Small intestine (tissue), 7 donors: ENCODE results near the gene RASA4B. TPM values are rescaled to one million over a fixed set of nuclear protein-coding genes. Genes with fewer than 3 reads are reported as not detected.
"Not testable (repeated sequence)": the region's sequence is repeated elsewhere in the genome, so short reads cannot be mapped to it uniquely, and the experiment has no call there.

ENCODE experiments used
- DNase-seq, 2 donors: peaks; one replicate each; pipeline versions ENCODE4 v3.0.0 to v3.0.0-alpha.2; 2013
- FAIRE-seq: peaks from 2 replicates; lab custom pipeline; 2012; peaks lifted over from hg19 to GRCh38; lab: Jason Lieb, UNC
- H3K27ac ChIP-seq, 3 donors: one replicate each; pipeline ENCODE4 v1.5.1; 2013; ENCODE audit warnings: low read length in 2 of 3, mild to moderate bottlenecking in 2 of 3, control low read depth in 1 of 3, inconsistent platforms in 1 of 3, low read depth in 1 of 3, moderate library complexity in 1 of 3
- H3K27me3 ChIP-seq, 3 donors: one replicate each; pipeline ENCODE4 v1.6.1; 2013; ENCODE audit warnings: low read length in 3 of 3, inconsistent platforms in 1 of 3; ENCODE audit not compliant: control insufficient read depth in 3 of 3, insufficient read depth in 3 of 3
- H3K36me3 ChIP-seq, 3 donors: one replicate each; pipeline ENCODE4 v1.6.1; 2013; ENCODE audit warnings: low read length in 3 of 3, inconsistent platforms in 1 of 3, low read depth in 1 of 3, mild to moderate bottlenecking in 1 of 3, moderate library complexity in 1 of 3; ENCODE audit not compliant: control insufficient read depth in 3 of 3, insufficient read depth in 2 of 3
- H3K4me1 ChIP-seq, 3 donors: one replicate each; pipeline ENCODE4 v1.6.1; 2013; ENCODE audit warnings: low read length in 2 of 3, inconsistent platforms in 1 of 3, low read depth in 1 of 3, mild to moderate bottlenecking in 1 of 3, moderate library complexity in 1 of 3; ENCODE audit not compliant: control insufficient read depth in 3 of 3, insufficient read depth in 2 of 3
- H3K4me3 ChIP-seq, 3 donors: one replicate each; pipeline ENCODE4 v1.5.1; 2013; ENCODE audit warnings: low read length in 3 of 3, control low read depth in 1 of 3, inconsistent platforms in 1 of 3, low read depth in 1 of 3, mild to moderate bottlenecking in 1 of 3, moderate library complexity in 1 of 3
- H3K9me3 ChIP-seq, 2 donors: one replicate each; pipeline ENCODE4 v1.6.1; 2013; ENCODE audit warnings: low read depth in 1 of 2, low read length in 1 of 2; ENCODE audit not compliant: control insufficient read depth in 2 of 2, insufficient read depth in 1 of 2
- WGBS, 3 donors: extraction: QIAGEN DNeasy Blood & Tissue Kit; methylation state at CpG; one replicate each; pipeline ENCODE4 v1.1.7; 2013; 5-methylcytosine and 5-hydroxymethylcytosine counted together
- polyA plus RNA-seq, 4 donors: library from polyadenylated mRNA; stranded (reverse) in 3 of 4; unstranded in 1 of 4; fragments of 200-250 nt in 3 of 4; fragments of 120-200 nt in 1 of 4; gene quantifications; one replicate each; pipeline versions ENCODE4 v1.2.1 to v1.2.3, GENCODE V29; 2013
- donor health status: healthy with polysubstance abuse.
- donor health status: control.
- donor health status: control.
- donor health status: Bipolar disorder and iron deficiency.
- donor health status: healthy.

The RASA4B gene
- polyA plus RNA-seq, 4 donors, result 14.2 to 58.4 (median 35.7) TPM

DNA sequence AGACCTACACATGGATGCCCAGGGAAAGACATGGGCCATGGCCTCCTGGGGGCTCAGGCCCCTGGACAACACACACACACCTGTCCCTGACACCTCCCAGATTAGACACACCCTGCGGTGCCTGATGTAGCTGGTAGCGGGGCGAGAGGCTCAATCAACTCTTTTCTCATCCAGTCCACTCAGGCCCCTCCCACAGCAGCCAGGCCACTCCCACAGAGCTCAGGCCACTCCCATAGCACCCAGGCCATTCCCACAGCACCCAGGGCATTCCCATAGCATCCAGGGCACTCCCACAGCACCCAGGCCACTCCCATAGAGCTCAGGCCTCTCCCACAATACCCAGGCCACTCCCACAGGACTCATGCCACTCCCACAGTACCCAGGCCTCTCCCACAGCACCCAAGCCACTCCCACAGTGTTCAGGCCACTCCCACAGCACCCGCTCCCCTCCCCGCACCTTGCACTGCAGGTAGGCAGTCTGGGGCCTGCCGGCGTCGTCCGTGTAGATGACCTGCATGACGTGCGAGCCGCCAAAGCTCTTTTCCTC lies 27.0 kb downstream of the RASA4B start:
- 37 to 68% (median 40%) methylated on average over 2 to 3 of the region's 12 CpGs for WGBS, 3 donors
- H3K4me3 ChIP-seq, H3K36me3 ChIP-seq, H3K9me3 ChIP-seq, H3K27me3 ChIP-seq, H3K4me1 ChIP-seq, H3K27ac ChIP-seq, DNase-seq, FAIRE-seq: not testable (repeated sequence)

DNA sequence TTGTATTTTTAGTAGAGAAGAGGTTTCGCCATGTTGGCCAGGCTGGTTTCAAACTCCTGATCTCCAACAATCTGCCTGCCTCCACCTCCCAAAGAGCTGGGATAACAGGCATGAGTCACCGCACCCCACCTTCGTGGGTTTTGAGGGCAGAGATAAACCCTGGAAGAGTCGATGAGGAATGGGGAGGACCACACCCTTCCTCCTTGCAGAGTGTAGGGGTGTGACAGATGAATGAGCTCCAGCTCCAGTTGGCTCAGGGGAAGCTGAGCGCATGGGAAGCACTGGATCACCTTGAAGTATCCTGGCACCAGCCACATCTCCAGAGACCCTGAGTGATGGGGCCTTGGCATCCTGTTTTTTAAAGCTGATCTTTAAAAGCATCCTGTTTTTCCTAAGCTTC lies 33.3 kb downstream of the RASA4B start:
- not testable (repeated sequence) for H3K4me1 ChIP-seq, H3K27ac ChIP-seq, H3K9me3 ChIP-seq, H3K4me3 ChIP-seq, H3K36me3 ChIP-seq, FAIRE-seq, DNase-seq, H3K27me3 ChIP-seq
- WGBS, 3 donors, result no CpG with 5 or more reads among the region's 5 CpGs

- no CpG with 5 or more reads among the region's 10 CpGs for WGBS, 3 donors
- H3K27me3 ChIP-seq, H3K27ac ChIP-seq, H3K4me1 ChIP-seq, H3K9me3 ChIP-seq, DNase-seq, FAIRE-seq, H3K4me3 ChIP-seq, H3K36me3 ChIP-seq: not testable (repeated sequence)
Measured at GRCh38 chr7:102481962-102482361, 35.6 kb downstream of the RASA4B start.

DNA sequence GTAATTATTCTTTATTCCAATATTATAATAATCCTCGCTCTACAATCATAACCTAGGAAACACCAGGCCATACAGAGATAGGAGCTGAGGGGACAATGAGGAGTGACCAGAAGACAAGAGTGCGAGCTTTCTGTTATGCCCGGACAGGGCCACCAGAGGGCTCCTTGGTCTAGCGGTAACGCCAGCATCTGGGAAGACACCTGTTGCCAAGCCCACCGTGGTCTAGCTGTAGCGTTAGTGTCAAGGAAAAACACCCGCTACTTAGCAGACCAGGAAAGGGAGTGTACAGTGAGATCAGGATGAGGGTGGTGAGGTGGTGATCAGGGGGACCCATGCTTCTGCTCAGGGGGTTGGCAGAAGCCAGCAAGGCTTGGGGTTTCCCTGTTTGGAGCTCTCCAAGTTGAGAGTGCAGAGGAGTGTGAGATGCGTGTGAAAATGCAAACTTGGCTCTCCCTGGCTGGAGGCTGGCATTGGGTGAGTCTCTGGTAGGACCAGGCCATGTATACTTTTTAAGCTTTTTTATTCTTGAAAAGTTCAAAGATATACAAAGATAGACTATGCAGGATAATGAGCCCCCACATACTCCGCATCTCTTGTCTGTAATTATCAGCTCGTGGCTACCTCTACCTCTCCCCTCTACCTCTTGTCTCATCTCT lies 37.5 kb downstream of the RASA4B start:
- DNase-seq, H3K36me3 ChIP-seq: not testable (repeated sequence)

DNA sequence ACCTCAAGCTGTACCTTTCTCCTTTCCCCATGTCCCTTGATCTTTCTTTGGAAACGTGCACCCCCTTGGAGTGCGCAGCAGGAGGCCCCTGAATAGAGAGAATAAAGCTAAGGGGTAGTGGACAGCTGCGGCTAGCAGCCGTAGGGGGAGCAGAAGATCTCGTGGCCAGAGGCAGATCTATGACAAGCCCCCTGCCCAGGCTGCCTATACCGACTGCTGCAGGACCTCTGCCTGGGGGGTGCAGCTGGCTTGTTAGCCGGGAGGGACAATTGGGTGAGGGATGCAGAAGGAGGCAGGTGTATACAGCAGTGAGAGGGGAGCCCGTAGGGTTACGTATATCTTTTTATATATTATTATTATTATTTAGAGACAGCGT lies 38.4 kb downstream of the RASA4B start:
- DNase-seq, H3K4me1 ChIP-seq, H3K36me3 ChIP-seq, H3K27ac ChIP-seq, FAIRE-seq, H3K27me3 ChIP-seq, H3K9me3 ChIP-seq, H3K4me3 ChIP-seq: not testable (repeated sequence)
- whole genome bisulfite sequencing, 3 donors, result 0 to 2% (median 0%) methylated on average over 2 of the region's 10 CpGs

More for the DNA sequence above, 37.5 kb downstream of the RASA4B start:
- not testable (repeated sequence) for H3K9me3 ChIP-seq, H3K4me1 ChIP-seq, FAIRE-seq, H3K27me3 ChIP-seq, H3K27ac ChIP-seq, H3K4me3 ChIP-seq
- 2 to 7% (median 7%) methylated on average over 6 to 8 of the region's 11 CpGs for WGBS, 3 donors

GRCh38 chr7:102478314-102479208 lies 39.0 kb downstream of the RASA4B start, which contains the start of gene POLR2J:
Gene POLR2J (minus strand): TSS chr7:102478922. CDS start chr7:102478860, 62 bp downstream.
- 0% methylated on average over 9 to 57 of the region's 72 CpGs for WGBS, 3 donors
- not testable (repeated sequence) for FAIRE-seq, H3K4me1 ChIP-seq, H3K36me3 ChIP-seq, H3K27me3 ChIP-seq, H3K27ac ChIP-seq, H3K9me3 ChIP-seq
- DNase-seq, result peak; percentile 30 to 51
- peak within 1 kb of the TSS in 2 of 3 donors; percentile 38 to 41 for H3K4me3 ChIP-seq

DNA sequence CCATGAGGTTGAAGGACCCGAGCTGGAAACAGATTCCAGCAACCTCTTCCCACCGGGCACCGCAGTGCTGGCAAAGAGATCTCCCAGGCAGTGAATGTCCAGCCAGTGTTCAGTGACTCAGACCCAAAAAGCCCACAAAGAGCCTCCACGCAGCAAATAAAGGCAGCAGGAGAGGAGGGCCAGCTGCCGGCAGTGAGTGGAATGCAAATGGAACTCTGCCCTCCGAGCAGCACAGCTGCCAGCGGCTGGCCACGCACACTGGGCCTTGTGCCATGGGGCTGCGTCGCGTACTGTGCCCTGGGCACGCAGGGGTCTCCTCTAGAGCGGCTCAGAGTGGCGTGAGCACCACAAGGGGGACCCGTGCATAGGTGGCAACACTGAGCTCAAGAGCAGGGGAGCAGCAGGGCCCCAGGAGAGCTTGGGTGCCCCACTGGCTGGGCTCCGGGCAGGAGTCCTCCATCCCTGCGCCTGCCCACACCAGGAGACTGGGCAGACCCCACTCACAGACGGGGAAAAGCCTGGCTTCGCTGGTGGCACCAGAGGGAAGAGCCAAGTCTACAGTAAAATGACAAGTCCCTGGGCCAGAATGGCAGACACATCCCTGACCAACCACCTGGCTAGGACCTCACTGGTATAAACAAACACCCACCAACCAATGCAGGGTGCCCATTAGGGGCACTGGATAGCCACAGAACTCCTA lies 42.7 kb downstream of the RASA4B start:
- FAIRE-seq, DNase-seq: not testable (repeated sequence)
- peaks cover 0 to 35% (median 2%) of the 10 kb centered on the region in 3 donors for H3K36me3 ChIP-seq

GRCh38 chr7:102474116-102474515 lies 43.5 kb downstream of the RASA4B start:
- DNase-seq, H3K9me3 ChIP-seq, H3K4me1 ChIP-seq, H3K4me3 ChIP-seq, H3K27me3 ChIP-seq, H3K27ac ChIP-seq, FAIRE-seq: not testable (repeated sequence)
- peaks cover 0 to 43% (median 2%) of the 10 kb centered on the region in 3 donors for H3K36me3 ChIP-seq
- 84 to 86% (median 85%) methylated on average over 4 to 14 of the region's 14 CpGs for WGBS, 3 donors

More for the DNA sequence above, 42.7 kb downstream of the RASA4B start:
- not testable (repeated sequence) for H3K4me1 ChIP-seq, H3K27ac ChIP-seq, H3K4me3 ChIP-seq, H3K27me3 ChIP-seq, H3K9me3 ChIP-seq
- WGBS, 3 donors, result 81 to 83% (median 82%) methylated on average over 5 to 16 of the region's 19 CpGs
